GM12872 (cell line): ENCODE measurements around the gene TEX36.

ENCODE experiments used
- TF ChIP-seq, protein P1 (sequence below): IDR thresholded peaks from 3 replicates; pipeline ENCODE4 v1.5.1; 2011; ENCODE audit warnings: low read depth, mild to moderate bottlenecking, low read length, moderate library complexity; ENCODE audit not compliant: insufficient read depth

The TEX36 gene

DNA sequence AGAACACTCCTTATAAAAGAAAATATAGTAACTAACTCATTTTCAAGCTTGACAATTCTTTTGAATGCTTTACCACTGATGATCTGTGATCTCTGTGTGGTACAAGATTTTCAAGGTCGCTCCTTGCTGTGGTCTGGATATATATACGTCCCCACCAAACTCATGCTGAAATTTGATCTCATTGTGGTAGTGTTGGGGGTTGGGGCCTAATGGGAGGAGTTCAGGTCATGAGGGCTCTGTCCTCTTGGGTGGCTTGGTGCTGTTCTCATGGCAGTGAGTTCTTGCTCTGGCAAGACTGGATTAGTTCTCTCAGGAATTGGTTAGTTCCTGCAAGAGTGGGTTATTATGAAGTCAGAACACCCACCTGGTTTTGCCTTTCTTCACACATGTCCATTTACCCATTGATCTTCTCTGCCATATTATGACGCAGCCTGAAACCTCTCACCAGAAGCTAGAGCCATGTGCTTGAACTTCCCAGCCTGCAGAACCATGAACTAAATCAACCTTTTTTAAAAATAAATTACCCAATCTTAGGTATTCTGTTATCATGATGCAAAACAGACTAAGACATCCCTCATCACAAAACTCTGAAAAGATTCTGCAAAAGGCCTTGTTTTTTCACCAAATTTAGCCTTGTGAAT lies 28.3 kb upstream of the TEX36 start:
- TF ChIP-seq, protein P1, sequence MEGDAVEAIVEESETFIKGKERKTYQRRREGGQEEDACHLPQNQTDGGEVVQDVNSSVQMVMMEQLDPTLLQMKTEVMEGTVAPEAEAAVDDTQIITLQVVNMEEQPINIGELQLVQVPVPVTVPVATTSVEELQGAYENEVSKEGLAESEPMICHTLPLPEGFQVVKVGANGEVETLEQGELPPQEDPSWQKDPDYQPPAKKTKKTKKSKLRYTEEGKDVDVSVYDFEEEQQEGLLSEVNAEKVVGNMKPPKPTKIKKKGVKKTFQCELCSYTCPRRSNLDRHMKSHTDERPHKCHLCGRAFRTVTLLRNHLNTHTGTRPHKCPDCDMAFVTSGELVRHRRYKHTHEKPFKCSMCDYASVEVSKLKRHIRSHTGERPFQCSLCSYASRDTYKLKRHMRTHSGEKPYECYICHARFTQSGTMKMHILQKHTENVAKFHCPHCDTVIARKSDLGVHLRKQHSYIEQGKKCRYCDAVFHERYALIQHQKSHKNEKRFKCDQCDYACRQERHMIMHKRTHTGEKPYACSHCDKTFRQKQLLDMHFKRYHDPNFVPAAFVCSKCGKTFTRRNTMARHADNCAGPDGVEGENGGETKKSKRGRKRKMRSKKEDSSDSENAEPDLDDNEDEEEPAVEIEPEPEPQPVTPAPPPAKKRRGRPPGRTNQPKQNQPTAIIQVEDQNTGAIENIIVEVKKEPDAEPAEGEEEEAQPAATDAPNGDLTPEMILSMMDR, result no peak

DNA sequence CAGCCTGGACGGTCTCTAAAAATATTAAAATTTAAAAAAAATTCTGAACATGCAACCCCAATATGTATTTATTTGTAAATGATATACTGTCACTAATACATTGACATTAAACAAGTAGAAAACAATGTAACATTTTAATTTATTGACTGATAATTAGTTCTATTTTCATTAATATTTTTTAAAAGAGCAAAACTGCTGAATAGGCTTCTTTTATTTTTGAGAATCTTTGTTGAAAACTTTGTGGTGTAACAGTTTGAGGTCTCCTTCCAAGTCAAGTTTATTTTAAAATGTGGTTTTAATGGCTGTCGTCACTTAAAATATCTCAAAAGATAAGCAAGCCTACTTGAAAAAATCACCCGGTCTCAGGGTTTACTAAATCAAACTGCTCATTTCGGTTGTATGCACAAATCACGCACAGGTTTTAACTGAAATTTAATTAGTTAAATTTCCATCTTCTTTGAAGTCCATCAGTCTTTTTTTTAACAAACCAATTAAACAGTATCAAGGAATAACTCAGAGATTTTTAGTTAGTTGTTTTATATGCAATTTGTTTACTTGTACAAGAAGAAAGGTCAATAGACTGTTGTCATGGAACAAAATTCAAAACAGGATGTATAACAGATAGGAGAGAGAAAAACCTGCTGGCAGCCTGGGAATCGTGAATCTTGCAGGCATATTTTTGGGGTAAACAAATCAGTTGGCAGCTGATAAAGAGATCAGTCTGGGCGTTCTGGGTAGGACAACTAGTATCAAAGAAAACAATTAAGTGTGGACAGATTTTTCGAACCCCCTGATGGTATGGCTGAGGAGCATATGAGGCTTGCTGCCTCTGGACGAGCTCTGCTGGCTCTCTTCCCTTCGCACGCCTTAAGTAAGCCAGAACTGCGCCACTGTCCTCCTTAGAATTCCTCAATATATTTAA lies 26.9 kb upstream of the TEX36 start:
- TF ChIP-seq, protein P1, result no peak

DNA sequence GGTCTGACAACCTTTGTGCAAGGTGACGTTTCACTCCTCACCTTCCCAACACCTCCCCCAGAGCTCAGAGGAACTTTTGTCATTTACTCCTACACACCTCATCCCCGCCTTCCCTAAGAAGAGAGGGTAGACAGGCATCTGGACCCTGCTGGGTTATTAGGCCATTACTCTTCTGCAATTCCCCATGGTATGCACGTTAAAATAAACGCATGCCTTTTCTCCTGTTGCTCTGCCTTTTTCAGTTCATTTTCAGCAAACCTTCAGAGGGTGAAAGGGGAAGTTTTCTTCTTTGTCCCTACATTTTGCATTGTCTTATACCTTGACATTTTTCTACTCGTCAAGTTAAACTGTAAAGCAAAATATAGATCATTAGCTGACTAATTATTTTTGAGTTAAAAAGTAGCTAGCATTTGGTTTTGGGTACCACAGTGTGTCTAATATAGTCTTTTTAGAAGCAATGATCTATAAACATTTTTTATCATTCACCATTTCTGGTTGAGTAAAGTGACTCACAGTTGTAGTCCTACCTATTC lies 26.1 kb upstream of the TEX36 start:
- TF ChIP-seq, protein P1, result no peak

DNA sequence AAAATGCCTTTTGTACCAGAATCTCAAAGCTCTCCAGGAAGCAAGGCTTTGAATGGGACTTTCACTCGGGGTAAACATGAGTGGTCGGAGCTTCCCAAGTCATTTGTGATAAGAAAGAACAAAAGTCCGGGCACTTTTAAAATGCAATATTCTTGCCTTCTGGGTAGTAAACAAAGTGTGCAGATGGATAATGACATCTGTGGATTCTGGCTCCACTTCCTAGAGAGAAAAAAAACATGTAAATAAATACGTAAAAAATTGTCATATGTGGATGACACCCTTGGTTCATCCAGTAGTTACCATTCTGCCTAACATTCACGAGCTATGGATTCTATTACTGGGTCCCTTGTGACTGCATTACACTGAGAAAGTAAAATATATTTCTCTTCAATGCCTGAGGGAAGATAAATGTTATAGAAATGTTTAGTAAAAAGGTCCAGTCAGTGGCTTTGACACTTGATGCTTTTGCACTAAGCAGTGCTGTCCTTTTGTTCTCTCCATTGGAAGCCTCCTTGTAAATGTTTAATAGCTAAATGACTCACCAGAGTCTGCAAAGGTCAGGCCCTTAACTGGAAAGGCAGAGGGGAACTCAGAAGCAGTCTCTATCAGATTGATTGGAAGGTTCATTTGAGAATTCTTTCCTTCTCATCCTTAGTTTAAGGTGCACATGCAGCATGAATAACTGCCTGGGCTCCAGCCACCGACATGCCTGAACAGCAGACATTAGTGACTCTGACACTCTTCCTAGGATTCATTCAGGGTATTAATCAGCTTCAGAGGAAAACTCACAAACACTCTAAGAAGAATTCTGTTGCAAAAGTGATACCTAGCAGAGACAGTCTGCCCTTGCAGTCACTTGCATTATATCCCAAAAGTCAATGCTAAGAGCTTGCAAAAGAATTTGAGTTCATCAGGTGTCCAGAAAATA lies 24.8 kb upstream of the TEX36 start:
- TF ChIP-seq, protein P1, result no peak

DNA sequence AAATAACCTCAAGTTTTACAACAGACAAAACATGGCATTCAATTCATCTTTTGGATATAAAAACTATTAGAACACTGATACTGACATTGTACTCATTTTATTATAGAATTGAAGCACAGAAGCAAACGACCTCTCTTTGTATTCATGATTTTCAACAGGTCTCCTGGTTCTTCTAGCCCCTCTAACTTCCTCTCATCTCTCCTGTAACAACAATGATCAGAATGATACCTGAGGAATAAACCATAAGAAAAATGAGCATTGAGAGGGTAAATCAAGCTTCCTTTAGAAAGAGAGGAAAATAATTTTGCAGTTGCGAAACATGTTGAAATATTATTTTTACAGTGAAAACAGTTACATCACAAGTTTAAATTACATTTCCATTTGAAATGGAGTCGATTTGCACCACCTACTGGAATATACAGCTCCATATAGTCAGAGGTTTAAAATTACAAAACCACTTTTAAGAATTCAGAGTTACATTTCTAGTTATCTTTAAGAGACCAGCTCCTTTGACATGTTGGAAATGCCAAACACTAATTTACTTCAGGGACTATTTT lies 17.5 kb upstream of the TEX36 start:
- TF ChIP-seq, protein P1, result no peak

DNA sequence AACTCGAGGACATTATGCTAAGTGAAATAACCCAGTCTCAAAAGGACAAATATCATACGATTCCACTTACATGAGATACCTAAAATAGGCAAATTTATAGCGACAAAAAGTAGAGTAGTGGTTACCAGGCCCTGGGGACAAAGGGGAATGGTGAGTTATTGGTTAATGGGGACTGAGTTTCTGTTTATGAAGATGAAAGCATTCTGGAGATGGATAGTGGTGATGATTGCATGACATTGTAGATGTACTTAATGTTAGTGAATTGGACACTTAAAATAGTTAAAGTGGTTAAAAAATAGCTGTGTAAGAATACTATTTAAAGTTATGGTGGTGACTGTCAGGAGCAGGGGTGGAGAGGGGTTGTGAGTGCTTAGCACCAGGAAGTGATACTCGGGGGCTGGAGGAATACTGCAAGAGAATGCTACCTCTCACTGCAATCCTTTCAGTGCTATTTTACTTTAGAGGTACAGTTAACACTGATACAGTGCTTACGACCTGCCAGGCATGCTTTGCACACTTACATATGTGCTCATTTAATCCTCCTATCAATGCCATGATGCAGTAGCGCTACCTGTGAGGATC lies 16.7 kb upstream of the TEX36 start:
- TF ChIP-seq, protein P1, result no peak
